DOHH2 (cell line): ENCODE data around the gene TTC27.
"Not testable (repeated sequence)": the region's sequence is repeated elsewhere in the genome, so short reads cannot be mapped to it uniquely, and the experiment has no call there.

ENCODE experiments used
- CTCF ChIP-seq: fragments of 200-600 bp; sonication (generic); IDR thresholded peaks from one replicate; pipeline ENCODE4 v1.5.1; 2014; ENCODE audit warnings: antibody characterized with exemption, mild to moderate bottlenecking, low read depth, low read length; ENCODE audit not compliant: poor library complexity, severe bottlenecking
- EZH2phosphoT487 ChIP-seq: fragments of 200-600 bp; sonication (generic); IDR thresholded peaks from 2 replicates; pipeline ENCODE4 v1.6.1; 2017; ENCODE audit warnings: borderline replicate concordance, mild to moderate bottlenecking, antibody characterized with exemption, low read length, moderate library complexity, mixed read lengths

GRCh38 chr2:32638548-32638947 lies 10.7 kb downstream of the TTC27 start:
- TF ChIP-seq CTCF, EZH2phosphoT487: not testable (repeated sequence)
